Breast epithelium (tissue), 4 donors: ENCODE data around the gene NRXN3. TPM values are rescaled to one million over a fixed set of nuclear protein-coding genes. Genes with fewer than 3 reads are reported as not detected.

Source experiments
- DNase-seq, 2 donors: peaks; one replicate each; pipeline ENCODE4 v3.0.0-alpha.2; 2019; ENCODE audit warnings: low spot score in 2 of 2
- H3K27ac ChIP-seq, 2 donors: fragments of 200-600 bp; sonication (generic) in 1 of 2; one replicate each; pipeline ENCODE4 v1.5.1; 2016 to 2019; ENCODE audit warnings: mild to moderate bottlenecking in 1 of 2
- H3K27me3 ChIP-seq, 2 donors: fragments of 200-600 bp; sonication (generic) in 1 of 2; one replicate each; pipeline versions ENCODE4 v1.5.1 to v1.6.0; 2017 to 2019; ENCODE audit warnings: control low read depth in 1 of 2, mild to moderate bottlenecking in 1 of 2
- H3K36me3 ChIP-seq: fragments of 200-600 bp; one replicate; pipeline ENCODE4 v1.5.1; 2019
- H3K4me1 ChIP-seq, 2 donors: fragments of 200-600 bp; sonication (generic); one replicate each; pipeline ENCODE4 v1.5.1; 2016 to 2019; ENCODE audit warnings: control low read depth in 1 of 2
- H3K4me3 ChIP-seq, 3 donors: fragments of 200-600 bp; sonication (generic); 1 replicate in 2 of 3; 2 replicates in 1 of 3; pipeline ENCODE4 v1.5.1; 2016 to 2019; ENCODE audit warnings: mild to moderate bottlenecking in 3 of 3, moderate library complexity in 2 of 3
- H3K9me3 ChIP-seq, 2 donors: fragments of 200-600 bp; sonication (generic) in 1 of 2; one replicate each; pipeline ENCODE4 v1.5.1; 2016 to 2019; ENCODE audit warnings: control low read depth in 1 of 2
- CTCF ChIP-seq, 3 donors: fragments of 450-650 bp; IDR thresholded peaks; one replicate each; pipeline ENCODE4 v1.5.1; 2016 to 2017; ENCODE audit warnings: antibody characterized with exemption in 3 of 3, mild to moderate bottlenecking in 3 of 3, moderate library complexity in 3 of 3
- POLR2A ChIP-seq: fragments of 450-650 bp; IDR thresholded peaks from one replicate; pipeline ENCODE4 v1.6.1; 2016; ENCODE audit warnings: antibody characterized with exemption, mild to moderate bottlenecking, moderate library complexity
- POLR2AphosphoS5 ChIP-seq, 3 donors: sonication (generic); formaldehyde crosslinking; IDR thresholded peaks; one replicate each; pipeline ENCODE4 v1.6.1; 2017; ENCODE audit warnings: antibody characterized with exemption in 3 of 3
- intact Hi-C: fragments of 100-400 bp; cut with DNase I; formaldehyde crosslinking; loops from one replicate; pipeline ENCODE4 v1.15.1; 2023; ENCODE audit warnings: low total_unique reads
- total RNA-seq, 3 donors: library from RNA; depleted of rRNA; stranded (reverse); fragments of >200 nt; gene quantifications; one replicate each; pipeline ENCODE4 v1.1.0, GENCODE V29; 2016

NRXN3 gene
- total RNA-seq, 3 donors from 2014 or later: 2.9 to 3.6 (median 3.5) TPM

- no peak for DNase-seq
- Histone ChIP-seq H3K4me3 (no peak overlapping the region), H3K27me3 (no peaks in the 10 kb centered on the region), H3K9me3 (no peaks in the 10 kb centered on the region), H3K4me1 (no peaks in the 10 kb centered on the region), H3K36me3 (no peaks in the 10 kb centered on the region), H3K27ac (no peak overlapping the region)
- intact Hi-C loops: no loop called here
- TF ChIP-seq POLR2A (no peak), CTCF (IDR thresholded peaks at IDR 0.05) (no peak), POLR2AphosphoS5 (IDR thresholded peaks at IDR 0.05) (no peak)
Measured at GRCh38 chr14:78310272-78310671, 140.1 kb downstream of the NRXN3 start.

GRCh38 chr14:78313499-78313898 lies 143.3 kb downstream of the NRXN3 start:
- intact Hi-C loops: no loop called here
- TF ChIP-seq POLR2A: no peak
- no peak for TF ChIP-seq POLR2AphosphoS5 (IDR thresholded peaks at IDR 0.05)
- no peak for TF ChIP-seq CTCF (IDR thresholded peaks at IDR 0.05)
- Histone ChIP-seq H3K27ac (no peak overlapping the region), H3K4me3 (no peak overlapping the region), H3K9me3 (no peaks in the 10 kb centered on the region), H3K4me1 (no peaks in the 10 kb centered on the region), H3K27me3 (no peaks in the 10 kb centered on the region), H3K36me3 (no peaks in the 10 kb centered on the region)
- no peak for DNase-seq

- no peak for DNase-seq
- TF ChIP-seq POLR2A (no peak), CTCF (IDR thresholded peaks at IDR 0.05) (no peak), POLR2AphosphoS5 (IDR thresholded peaks at IDR 0.05) (no peak)
- intact Hi-C loops: no loop called here
- no peak overlapping the region for H3K4me3 ChIP-seq
- H3K9me3 ChIP-seq: no peaks in the 10 kb centered on the region
- H3K36me3 ChIP-seq: no peaks in the 10 kb centered on the region
- no peak overlapping the region for H3K27ac ChIP-seq
- no peaks in the 10 kb centered on the region for H3K4me1 ChIP-seq
- no peaks in the 10 kb centered on the region for H3K27me3 ChIP-seq
Measured at GRCh38 chr14:78314484-78314883, 144.3 kb downstream of the NRXN3 start.

- TF ChIP-seq POLR2A (no peak), CTCF (IDR thresholded peaks at IDR 0.05) (no peak), POLR2AphosphoS5 (IDR thresholded peaks at IDR 0.05) (no peak)
- no peak for DNase-seq
- H3K4me1 ChIP-seq: no peaks in the 10 kb centered on the region
- no peak overlapping the region for H3K27ac ChIP-seq
- no peaks in the 10 kb centered on the region for H3K27me3 ChIP-seq
- no peaks in the 10 kb centered on the region for H3K36me3 ChIP-seq
- no peak overlapping the region for H3K4me3 ChIP-seq
- intact Hi-C loops: no loop called here
- H3K9me3 ChIP-seq: no peaks in the 10 kb centered on the region
Measured at GRCh38 chr14:78316052-78316451, 145.9 kb downstream of the NRXN3 start.

- no peak for DNase-seq
- Histone ChIP-seq H3K4me3 (no peak overlapping the region), H3K27ac (no peak overlapping the region), H3K4me1 (no peaks in the 10 kb centered on the region), H3K27me3 (no peaks in the 10 kb centered on the region), H3K36me3 (no peaks in the 10 kb centered on the region), H3K9me3 (no peaks in the 10 kb centered on the region)
- intact Hi-C loops: no loop called here
- TF ChIP-seq POLR2AphosphoS5 (IDR thresholded peaks at IDR 0.05) (no peak), POLR2A (no peak), CTCF (IDR thresholded peaks at IDR 0.05) (no peak)
Measured at GRCh38 chr14:78316786-78317185, 146.6 kb downstream of the NRXN3 start.
